ENCODE data around the gene MAGI3.

Gene MAGI3

DNA sequence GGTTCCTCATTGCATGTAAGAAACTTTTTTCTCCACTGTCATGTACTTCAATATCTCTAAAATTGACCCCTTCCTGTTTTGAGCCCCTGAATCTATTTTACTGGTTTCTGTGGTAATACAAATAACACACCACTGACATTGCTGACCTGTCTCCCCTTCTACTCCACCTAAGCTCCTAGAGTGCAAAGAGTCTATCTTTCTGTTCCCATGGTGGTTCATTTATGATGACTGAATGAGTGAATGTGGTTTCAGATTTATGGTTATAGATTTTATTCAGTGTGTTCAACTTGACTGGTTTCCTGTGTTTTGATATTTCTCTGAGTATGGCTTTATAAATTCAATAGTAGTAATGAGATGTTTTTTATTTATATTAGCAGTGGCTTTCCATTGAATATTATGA, 127.7 kb downstream of the MAGI3 start:
- TF ChIP-seq, protein P1, sequence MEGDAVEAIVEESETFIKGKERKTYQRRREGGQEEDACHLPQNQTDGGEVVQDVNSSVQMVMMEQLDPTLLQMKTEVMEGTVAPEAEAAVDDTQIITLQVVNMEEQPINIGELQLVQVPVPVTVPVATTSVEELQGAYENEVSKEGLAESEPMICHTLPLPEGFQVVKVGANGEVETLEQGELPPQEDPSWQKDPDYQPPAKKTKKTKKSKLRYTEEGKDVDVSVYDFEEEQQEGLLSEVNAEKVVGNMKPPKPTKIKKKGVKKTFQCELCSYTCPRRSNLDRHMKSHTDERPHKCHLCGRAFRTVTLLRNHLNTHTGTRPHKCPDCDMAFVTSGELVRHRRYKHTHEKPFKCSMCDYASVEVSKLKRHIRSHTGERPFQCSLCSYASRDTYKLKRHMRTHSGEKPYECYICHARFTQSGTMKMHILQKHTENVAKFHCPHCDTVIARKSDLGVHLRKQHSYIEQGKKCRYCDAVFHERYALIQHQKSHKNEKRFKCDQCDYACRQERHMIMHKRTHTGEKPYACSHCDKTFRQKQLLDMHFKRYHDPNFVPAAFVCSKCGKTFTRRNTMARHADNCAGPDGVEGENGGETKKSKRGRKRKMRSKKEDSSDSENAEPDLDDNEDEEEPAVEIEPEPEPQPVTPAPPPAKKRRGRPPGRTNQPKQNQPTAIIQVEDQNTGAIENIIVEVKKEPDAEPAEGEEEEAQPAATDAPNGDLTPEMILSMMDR (IDR thresholded peaks at IDR 0.05; ENCODE audit: insufficient read depth, low read length, poor library complexity, severe bottlenecking), result no peak
- no peaks in the 10 kb centered on the region for H3K36me3 ChIP-seq (ENCODE audit: control insufficient read depth, insufficient read depth, low read length)
- H3K4me3 ChIP-seq (replicated peaks; ENCODE audit: low read depth, low read length), result no peak overlapping the region
- no peak for DNase-seq (ENCODE audit: extremely low read depth, insufficient read length)
- H3K27me3 ChIP-seq (replicated peaks; ENCODE audit: control insufficient read depth, insufficient read depth, low read length), result no peaks in the 10 kb centered on the region

DNA sequence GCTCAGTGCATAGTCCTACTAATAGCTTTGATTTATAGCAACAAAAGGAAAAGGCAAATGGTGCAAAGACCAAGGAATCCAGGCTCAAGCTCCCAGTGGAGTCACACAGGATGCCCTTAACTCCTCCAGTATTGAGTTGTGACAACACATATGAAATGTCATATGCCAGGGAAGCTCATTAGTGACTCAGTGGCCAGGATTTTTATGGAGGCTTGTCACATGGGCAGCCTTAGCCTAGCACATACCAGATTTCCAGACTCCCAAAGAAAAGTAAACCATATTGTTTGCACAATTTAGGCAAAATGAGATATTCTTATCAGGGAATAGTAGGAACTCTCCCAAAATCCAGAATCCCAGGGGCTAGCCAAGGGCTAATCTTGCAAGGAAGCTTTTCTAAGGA, 129.2 kb downstream of the MAGI3 start:
- DNase-seq (ENCODE audit: extremely low read depth, insufficient read length), result no peak
- no peaks in the 10 kb centered on the region for H3K36me3 ChIP-seq (ENCODE audit: control insufficient read depth, insufficient read depth, low read length)
- no peaks in the 10 kb centered on the region for H3K27me3 ChIP-seq (replicated peaks; ENCODE audit: control insufficient read depth, insufficient read depth, low read length)
- H3K4me3 ChIP-seq (replicated peaks; ENCODE audit: low read depth, low read length), result no peak overlapping the region
- TF ChIP-seq, protein P1 (IDR thresholded peaks at IDR 0.05; ENCODE audit: insufficient read depth, low read length, poor library complexity, severe bottlenecking), result no peak

DNA sequence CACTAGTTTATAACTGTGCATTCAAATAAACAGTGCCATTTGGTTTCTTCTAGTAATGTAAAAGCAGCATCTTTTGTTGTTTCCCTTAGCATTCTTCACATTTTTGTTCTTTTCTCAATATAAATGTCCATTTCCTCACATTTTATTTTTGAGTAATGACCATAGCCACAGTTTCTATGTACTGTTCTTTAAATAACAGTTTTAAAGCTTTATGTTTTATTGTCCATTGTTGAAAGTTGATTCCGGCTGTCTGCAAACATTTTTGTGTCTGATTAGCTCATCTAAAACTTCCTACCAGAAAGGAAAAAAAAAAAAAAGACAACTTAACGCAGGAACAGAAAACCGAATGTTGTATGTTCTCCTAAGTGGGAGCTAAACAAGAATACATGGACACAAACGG, 139.7 kb downstream of the MAGI3 start:
- no peaks in the 10 kb centered on the region for H3K36me3 ChIP-seq (ENCODE audit: control insufficient read depth, insufficient read depth, low read length)
- DNase-seq (ENCODE audit: extremely low read depth, insufficient read length), result no peak

DNA sequence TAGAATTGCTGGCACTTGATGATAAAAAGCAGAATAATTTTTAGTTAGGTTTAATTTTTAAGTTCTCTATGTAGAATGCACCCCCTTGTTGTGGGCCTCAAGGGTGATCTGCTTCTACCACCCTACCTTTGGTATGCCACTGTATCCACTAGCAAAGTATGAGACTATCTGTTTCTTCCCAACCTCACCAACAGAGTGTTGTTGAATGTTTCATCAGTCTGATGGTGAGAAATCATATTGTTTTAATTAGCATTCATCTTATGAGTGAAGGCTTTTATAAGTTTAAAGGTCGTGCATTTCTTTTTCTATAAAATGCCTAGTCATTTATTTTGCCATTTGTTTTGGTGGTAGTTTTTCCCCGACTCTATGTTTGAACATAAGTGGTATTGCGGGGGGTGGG, 141.0 kb downstream of the MAGI3 start:
- H3K36me3 ChIP-seq (ENCODE audit: control insufficient read depth, insufficient read depth, low read length), result no peaks in the 10 kb centered on the region
- no peak overlapping the region for H3K4me3 ChIP-seq (replicated peaks; ENCODE audit: low read depth, low read length)
- no peaks in the 10 kb centered on the region for H3K27me3 ChIP-seq (replicated peaks; ENCODE audit: control insufficient read depth, insufficient read depth, low read length)
- TF ChIP-seq, protein P1 (IDR thresholded peaks at IDR 0.05; ENCODE audit: insufficient read depth, low read length, poor library complexity, severe bottlenecking), result no peak
- no peak for DNase-seq (ENCODE audit: extremely low read depth, insufficient read length)

More for the DNA sequence above, 139.7 kb downstream of the MAGI3 start:
- H3K4me3 ChIP-seq (replicated peaks; ENCODE audit: low read depth, low read length), result no peak overlapping the region
- H3K27me3 ChIP-seq (replicated peaks; ENCODE audit: control insufficient read depth, insufficient read depth, low read length), result no peaks in the 10 kb centered on the region
- TF ChIP-seq, protein P1 (IDR thresholded peaks at IDR 0.05; ENCODE audit: insufficient read depth, low read length, poor library complexity, severe bottlenecking), result no peak

DNA sequence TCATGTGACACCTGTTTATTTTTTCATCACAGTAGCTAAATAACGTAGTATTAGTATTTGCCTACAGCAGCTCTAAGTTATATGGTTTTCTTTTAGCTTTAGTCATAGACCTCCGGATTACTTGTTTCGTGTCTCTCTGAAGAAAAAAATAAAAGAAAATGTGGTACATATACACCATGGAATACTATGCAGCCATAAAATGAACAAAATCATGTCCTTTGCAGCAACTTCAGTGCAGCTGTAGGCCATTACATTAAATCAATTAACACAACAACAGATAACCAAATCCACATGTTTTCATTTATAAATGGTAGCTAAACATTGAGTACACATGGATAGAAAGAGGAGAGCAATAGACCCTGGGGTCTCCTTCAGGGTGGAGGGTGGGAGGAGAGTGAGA, 142.7 kb downstream of the MAGI3 start:
- TF ChIP-seq, protein P1 (IDR thresholded peaks at IDR 0.05; ENCODE audit: insufficient read depth, low read length, poor library complexity, severe bottlenecking), result no peak
- no peak for DNase-seq (ENCODE audit: extremely low read depth, insufficient read length)
- Histone ChIP-seq H3K27me3 (replicated peaks; ENCODE audit: control insufficient read depth, insufficient read depth, low read length) (no peaks in the 10 kb centered on the region), H3K4me3 (replicated peaks; ENCODE audit: low read depth, low read length) (no peak overlapping the region), H3K36me3 (ENCODE audit: control insufficient read depth, insufficient read depth, low read length) (no peaks in the 10 kb centered on the region)

DNA sequence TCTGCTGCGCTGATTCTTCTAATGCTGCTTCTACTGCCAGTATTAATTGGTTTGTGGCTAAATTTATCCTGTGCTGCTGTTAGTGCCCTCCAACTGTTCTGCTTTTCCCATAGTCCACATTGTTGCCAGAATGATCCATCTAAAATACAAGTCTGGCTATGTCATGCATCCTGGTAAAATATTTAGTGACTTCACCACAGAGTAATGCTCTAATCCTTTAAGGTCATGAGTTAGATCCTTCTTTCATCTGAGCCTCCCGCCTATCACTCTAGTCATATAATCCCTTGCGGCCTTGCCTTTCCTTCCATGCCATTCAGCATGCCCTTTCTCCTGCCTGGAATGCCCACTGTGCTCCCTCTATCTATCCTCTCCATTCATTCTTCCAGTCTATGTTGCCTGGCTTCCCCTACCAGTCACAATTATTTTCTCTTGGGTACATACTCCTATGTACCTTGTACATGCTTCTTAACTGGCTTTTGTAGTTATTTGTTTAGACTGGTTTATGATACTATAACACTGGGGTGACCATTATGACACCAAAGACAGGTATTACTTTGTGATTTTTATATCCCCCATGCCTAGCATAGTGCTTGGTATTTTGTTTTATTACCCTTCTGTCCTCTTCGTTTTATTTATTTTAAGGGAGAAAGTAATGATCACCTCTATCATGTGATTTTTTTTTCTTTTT, 144.0 kb downstream of the MAGI3 start:
- no peak overlapping the region for H3K4me3 ChIP-seq (replicated peaks; ENCODE audit: low read depth, low read length)
- DNase-seq (ENCODE audit: extremely low read depth, insufficient read length), result no peak
- H3K27me3 ChIP-seq (replicated peaks; ENCODE audit: control insufficient read depth, insufficient read depth, low read length), result no peaks in the 10 kb centered on the region
- no peaks in the 10 kb centered on the region for H3K36me3 ChIP-seq (ENCODE audit: control insufficient read depth, insufficient read depth, low read length)
- TF ChIP-seq, protein P1 (IDR thresholded peaks at IDR 0.05; ENCODE audit: insufficient read depth, low read length, poor library complexity, severe bottlenecking), result no peak
